SK-N-SH (cell line): ENCODE measurements around the gene ADCY9. TPM values are rescaled to one million over a fixed set of nuclear protein-coding genes. Genes with fewer than 3 reads are reported as not detected.

Source experiments
- CTCF ChIA-PET: fragments of 300-600, 350-600 bp; formaldehyde crosslinking; extraction: SDS; loops from one replicate; lab custom pipeline; 2021; lab: Yijun Ruan, JAX
- POLR2A ChIA-PET: fragments of 350-600 bp; sonication (Branson Sonifier 250); formaldehyde crosslinking; extraction: SDS; loops from one replicate; lab custom pipeline; 2020; ENCODE audit warnings: antibody characterized with exemption, inconsistent platforms; lab: Yijun Ruan, JAX
- DNase-seq: peaks from one replicate; pipeline ENCODE4 v3.0.0; 2012
- H2AFZ ChIP-seq: fragments of 200-600 bp; sonication (generic); 2 replicates; pipeline ENCODE4 v1.8.1; 2016; ENCODE audit warnings: antibody characterized with exemption, mild to moderate bottlenecking, low read depth
- H3F3A ChIP-seq: fragments of 200-600 bp; sonication (generic); replicated peaks from 2 replicates; pipeline ENCODE3; 2016; ENCODE audit warnings: antibody characterized with exemption, mild to moderate bottlenecking; ENCODE audit not compliant: insufficient read depth
- H3K27ac ChIP-seq, 2 experiments: fragments of 200-500 bp in 1 of 2; fragments of 200-600 bp in 1 of 2; sonication (Bioruptor generic) in 1 of 2; sonication (generic), shearing (Covaris generic) in 1 of 2; 2 replicates each; pipeline versions ENCODE4 v1.5.1 to v1.6.1; 2014 to 2016; ENCODE audit warnings: low read depth in 2 of 2, inconsistent platforms in 1 of 2, low read length in 1 of 2, mild to moderate bottlenecking in 1 of 2, mixed read lengths in 1 of 2
- H3K27me3 ChIP-seq: fragments of 200-600 bp; sonication (generic), shearing (Covaris generic); 2 replicates; pipeline ENCODE4 v1.6.1; 2016; ENCODE audit warnings: mixed run types; ENCODE audit not compliant: insufficient read depth
- H3K36me3 ChIP-seq, 2 experiments: fragments of 200-500 bp in 1 of 2; fragments of 200-600 bp in 1 of 2; sonication (Bioruptor generic) in 1 of 2; sonication (generic) in 1 of 2; replicated peaks in 1 of 2; 2 replicates each; pipeline versions ENCODE3 to v1.5.1; 2014 to 2016; ENCODE audit warnings: low read length in 1 of 2, mild to moderate bottlenecking in 1 of 2; ENCODE audit not compliant: insufficient read depth in 2 of 2, control insufficient read depth in 1 of 2
- H3K4me1 ChIP-seq, 2 experiments: fragments of 200-500 bp in 1 of 2; fragments of 200-600 bp in 1 of 2; sonication (Bioruptor generic) in 1 of 2; sonication (generic), shearing (Covaris generic) in 1 of 2; 2 replicates each; pipeline versions ENCODE4 v1.5.1 to v1.6.1; 2014 to 2016; ENCODE audit warnings: low read depth in 1 of 2, low read length in 1 of 2, mixed run types in 1 of 2; ENCODE audit not compliant: insufficient read depth in 2 of 2, control insufficient read depth in 1 of 2
- H3K4me2 ChIP-seq: fragments of 200-600 bp; sonication (generic), shearing (Covaris generic); 2 replicates; pipeline ENCODE4 v1.6.1; 2017; ENCODE audit warnings: mixed run types
- H3K4me3 ChIP-seq, 2 experiments: fragments of 200-500 bp in 1 of 2; fragments of 200-600 bp in 1 of 2; sonication (Bioruptor generic) in 1 of 2; sonication (generic), shearing (Covaris generic) in 1 of 2; 2 replicates each; pipeline versions ENCODE4 v1.5.1 to v1.8.1; 2014 to 2016; ENCODE audit warnings: low read depth in 2 of 2, inconsistent platforms in 1 of 2, low read length in 1 of 2, mild to moderate bottlenecking in 1 of 2, mixed read lengths in 1 of 2, moderate library complexity in 1 of 2
- H3K79me2 ChIP-seq: fragments of 200-600 bp; sonication (generic); 2 replicates; pipeline ENCODE4 v1.8.1; 2017; ENCODE audit warnings: mild to moderate bottlenecking; ENCODE audit not compliant: insufficient read depth
- H3K9ac ChIP-seq: fragments of 200-600 bp; sonication (generic); 2 replicates; pipeline ENCODE4 v1.6.1; 2017; ENCODE audit warnings: mixed run types
- H3K9me2 ChIP-seq: fragments of 200-600 bp; sonication (generic); 2 replicates; pipeline ENCODE4 v1.6.1; 2017; ENCODE audit warnings: mixed run types
- H3K9me3 ChIP-seq: fragments of 200-600 bp; sonication (generic); 2 replicates; pipeline ENCODE4 v1.6.1; 2017; ENCODE audit warnings: mixed run types, mild to moderate bottlenecking, moderate library complexity
- H4K20me1 ChIP-seq: fragments of 200-600 bp; sonication (generic); 2 replicates; pipeline ENCODE4 v1.6.1; 2017; ENCODE audit warnings: mild to moderate bottlenecking, mixed run types; ENCODE audit not compliant: insufficient read depth
- CTCF ChIP-seq: fragments of 200-600 bp; sonication (generic); IDR thresholded peaks from 2 replicates; pipeline ENCODE4 v1.6.1; 2017; ENCODE audit warnings: antibody characterized with exemption, mild to moderate bottlenecking, moderate library complexity
- EP300 ChIP-seq, 2 experiments: IDR thresholded peaks; 2 replicates each; pipeline versions ENCODE4 v1.4.0 to v1.6.1; 2012; ENCODE audit warnings: borderline replicate concordance in 1 of 2, low read depth in 1 of 2, low read length in 1 of 2
- FOSL2 ChIP-seq: IDR thresholded peaks from 2 replicates; pipeline ENCODE4 v1.4.0; 2012; ENCODE audit warnings: low read depth, mild to moderate bottlenecking, moderate library complexity, borderline replicate concordance
- FOXJ3 ChIP-seq: sonication (generic); formaldehyde crosslinking; IDR thresholded peaks from 2 replicates; pipeline ENCODE4 v1.5.1; 2020; ENCODE audit warnings: mild to moderate bottlenecking, missing genetic modification reagents
- NRF1 ChIP-seq: IDR thresholded peaks from 2 replicates; pipeline ENCODE4 v1.6.1; 2012; ENCODE audit warnings: low read depth, mild to moderate bottlenecking, low read length
- POLR2AphosphoS5 ChIP-seq: IDR thresholded peaks from 2 replicates; pipeline ENCODE4 v1.6.1; 2012; ENCODE audit warnings: low read depth, low read length
- REST ChIP-seq: IDR thresholded peaks from 2 replicates; pipeline ENCODE4 v1.6.1; 2012; ENCODE audit warnings: mild to moderate bottlenecking, low read depth, low read length, moderate library complexity
- SIN3A ChIP-seq: IDR thresholded peaks from 2 replicates; pipeline ENCODE4 v1.6.1; 2012; ENCODE audit warnings: low read depth, mild to moderate bottlenecking, low read length, moderate library complexity, borderline replicate concordance
- TAF1 ChIP-seq: IDR thresholded peaks from 2 replicates; pipeline ENCODE4 v1.6.1; 2012; ENCODE audit warnings: low read depth, mild to moderate bottlenecking, low read length, moderate library complexity, borderline replicate concordance
- TCF12 ChIP-seq: IDR thresholded peaks from 2 replicates; pipeline ENCODE4 v1.4.0; 2012
- YY1 ChIP-seq: IDR thresholded peaks from 2 replicates; pipeline ENCODE4 v1.4.0; 2012; ENCODE audit warnings: low read depth, mild to moderate bottlenecking
- WGBS: methylation state at CpG from one replicate; pipeline ENCODE4 v1.1.6; 2017; ENCODE audit warnings: low lambda C conversion rate; 5-methylcytosine and 5-hydroxymethylcytosine counted together
- polyA plus RNA-seq, 3 experiments: library from polyadenylated mRNA; depleted of rRNA; stranded (reverse); fragments of >200 nt; gene quantifications; 2 replicates each; pipeline ENCODE4 v1.2.3, GENCODE V29; 2012
- TF ChIP-seq, protein P1 (sequence below): fragments of 150-350 bp; IDR thresholded peaks from 2 replicates; pipeline ENCODE4 v1.6.1; 2016; ENCODE audit warnings: mild to moderate bottlenecking, low read depth, low read length
- TF ChIP-seq, protein P2 (sequence below): IDR thresholded peaks from 2 replicates; pipeline ENCODE4; 2012

The ADCY9 gene
- polyA plus RNA-seq, 1 of the 3 experiments (the other 2 are of a cell fraction) = 5.2 TPM

- TF ChIP-seq REST (no peak), TCF12 (no peak)
Observed at GRCh38 chr16:4056161-4057105, 59.8 kb downstream of the ADCY9 start (continued).

DNA sequence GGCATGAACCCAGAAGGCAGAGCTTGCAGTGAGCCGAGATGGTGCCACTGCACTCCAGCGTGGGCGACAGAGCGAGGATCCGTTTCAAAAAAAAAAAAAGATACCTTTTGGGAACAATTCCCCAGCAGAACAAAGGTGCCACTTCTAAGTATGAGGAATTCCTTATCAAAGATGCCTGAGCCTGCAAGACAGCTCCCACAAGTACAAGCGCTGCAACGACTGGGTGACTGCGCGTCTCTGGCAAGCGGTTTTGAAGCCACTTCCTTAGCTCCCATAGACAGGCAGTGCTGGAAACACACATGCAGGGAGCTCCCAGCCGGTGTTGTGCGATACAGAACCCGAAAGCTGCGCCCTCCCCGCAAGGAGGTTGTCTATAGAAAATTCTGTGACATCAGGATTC lies 60.5 kb downstream of the ADCY9 start:
- no peaks in the 10 kb centered on the region for H3K79me2 ChIP-seq
- no peak overlapping the region for H3K27ac ChIP-seq
- no peak overlapping the region for H2AFZ ChIP-seq
- no peaks in the 10 kb centered on the region; a peak in 2 of 4 replicates for H3K4me1 ChIP-seq
- no peak overlapping the region for H3K4me2 ChIP-seq
- H3K27me3 ChIP-seq = no peaks in the 10 kb centered on the region
- WGBS = 96% methylated on average over 14 of the region's 15 CpGs
- no peak for DNase-seq
- no peak overlapping the region for H3K9ac ChIP-seq
- H3K9me2 ChIP-seq = no peaks in the 10 kb centered on the region
- H3K36me3 ChIP-seq = no peaks in the 10 kb centered on the region
- peaks cover 2% of the 10 kb centered on the region for H3F3A ChIP-seq
- no peaks in the 10 kb centered on the region for H4K20me1 ChIP-seq
- TF ChIP-seq TAF1 = no peak
- TF ChIP-seq, protein P1, sequence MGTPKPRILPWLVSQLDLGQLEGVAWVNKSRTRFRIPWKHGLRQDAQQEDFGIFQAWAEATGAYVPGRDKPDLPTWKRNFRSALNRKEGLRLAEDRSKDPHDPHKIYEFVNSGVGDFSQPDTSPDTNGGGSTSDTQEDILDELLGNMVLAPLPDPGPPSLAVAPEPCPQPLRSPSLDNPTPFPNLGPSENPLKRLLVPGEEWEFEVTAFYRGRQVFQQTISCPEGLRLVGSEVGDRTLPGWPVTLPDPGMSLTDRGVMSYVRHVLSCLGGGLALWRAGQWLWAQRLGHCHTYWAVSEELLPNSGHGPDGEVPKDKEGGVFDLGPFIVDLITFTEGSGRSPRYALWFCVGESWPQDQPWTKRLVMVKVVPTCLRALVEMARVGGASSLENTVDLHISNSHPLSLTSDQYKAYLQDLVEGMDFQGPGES = no peak
- TF ChIP-seq FOXJ3 (CRISPR knock-in tag) = no peak
- TF ChIP-seq FOSL2 = no peak
- TF ChIP-seq SIN3A = no peak
- TF ChIP-seq, protein P2, sequence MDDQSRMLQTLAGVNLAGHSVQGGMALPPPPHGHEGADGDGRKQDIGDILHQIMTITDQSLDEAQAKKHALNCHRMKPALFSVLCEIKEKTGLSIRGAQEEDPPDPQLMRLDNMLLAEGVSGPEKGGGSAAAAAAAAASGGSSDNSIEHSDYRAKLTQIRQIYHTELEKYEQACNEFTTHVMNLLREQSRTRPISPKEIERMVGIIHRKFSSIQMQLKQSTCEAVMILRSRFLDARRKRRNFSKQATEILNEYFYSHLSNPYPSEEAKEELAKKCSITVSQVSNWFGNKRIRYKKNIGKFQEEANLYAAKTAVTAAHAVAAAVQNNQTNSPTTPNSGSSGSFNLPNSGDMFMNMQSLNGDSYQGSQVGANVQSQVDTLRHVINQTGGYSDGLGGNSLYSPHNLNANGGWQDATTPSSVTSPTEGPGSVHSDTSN = no peak
- no peak for TF ChIP-seq POLR2AphosphoS5
- TF ChIP-seq YY1 = no peak
- TF ChIP-seq REST = no peak
- TF ChIP-seq CTCF = no peak
- no peak for TF ChIP-seq NRF1
- TF ChIP-seq TCF12 = no peak
- no peak for TF ChIP-seq EP300 (IDR thresholded peaks at IDR 0.05; ENCODE audit: borderline replicate concordance in 1 of 2, low read depth in 1 of 2, low read length in 1 of 2)
- POLR2A ChIA-PET = no interaction called here
- CTCF ChIA-PET = no interaction called here
- no peak overlapping the region for H3K4me3 ChIP-seq
- H3K9me3 ChIP-seq = no peaks in the 10 kb centered on the region
